Stimulated activated CD8-positive, alpha-beta memory T cell treated with anti-CD3 and anti-CD28 coated beads, Interleukin-7, amount 100 ng/mL, for 1 hour (primary cell): ENCODE measurements around the gene BBLN.

Experiments used
- DNase-seq, 2 donors: peaks; one replicate each; pipeline ENCODE4 v3.0.0-alpha.2; 2020; ENCODE audit warnings: low read depth in 2 of 2

The BBLN gene

DNA sequence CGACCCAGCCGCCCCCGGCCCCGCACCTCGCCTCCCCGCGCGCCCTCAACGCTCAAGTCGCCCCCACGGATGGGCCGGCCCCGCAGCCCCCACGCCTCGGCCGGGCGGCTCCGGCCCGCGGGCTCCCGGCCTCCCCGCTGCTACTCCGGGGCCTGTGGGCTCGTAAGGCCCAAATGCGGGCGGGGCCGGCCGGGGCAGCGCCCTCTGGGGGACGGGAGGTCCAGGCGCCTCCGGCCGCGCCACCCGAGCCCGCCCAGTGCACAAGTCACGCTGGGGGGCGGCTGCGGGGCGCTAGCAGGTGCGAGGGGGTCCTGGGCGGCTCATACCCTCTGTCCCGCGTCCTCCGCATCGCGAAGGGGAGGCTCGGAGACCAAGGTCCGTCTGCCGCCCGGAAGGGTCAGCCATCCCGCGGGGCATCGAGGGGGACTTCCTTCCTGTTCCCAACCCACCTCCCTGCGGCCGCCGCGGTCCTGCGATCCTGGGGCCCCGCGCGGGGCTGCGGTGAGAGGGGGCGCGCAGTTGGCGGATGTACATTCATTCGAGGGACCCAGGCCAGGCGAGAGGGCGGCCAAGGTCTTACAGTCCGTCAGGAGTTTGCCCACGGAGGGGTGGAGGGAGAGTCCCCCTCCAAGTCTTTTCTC is 31.5 kb downstream of the BBLN start, which contains the start of gene CIZ1:
Gene CIZ1, minus strand, starts transcription at position 167 of the 641 bp plus-strand sequence. CDS start 715 bp downstream, outside the sequence.
- DNase-seq = peak; percentile 51 to 54

- peak in 1 of 2 donors; percentile 19 for DNase-seq
These were observed 32.7 kb downstream of the BBLN start for GRCh38 chr9:128192601-128193371.

DNA sequence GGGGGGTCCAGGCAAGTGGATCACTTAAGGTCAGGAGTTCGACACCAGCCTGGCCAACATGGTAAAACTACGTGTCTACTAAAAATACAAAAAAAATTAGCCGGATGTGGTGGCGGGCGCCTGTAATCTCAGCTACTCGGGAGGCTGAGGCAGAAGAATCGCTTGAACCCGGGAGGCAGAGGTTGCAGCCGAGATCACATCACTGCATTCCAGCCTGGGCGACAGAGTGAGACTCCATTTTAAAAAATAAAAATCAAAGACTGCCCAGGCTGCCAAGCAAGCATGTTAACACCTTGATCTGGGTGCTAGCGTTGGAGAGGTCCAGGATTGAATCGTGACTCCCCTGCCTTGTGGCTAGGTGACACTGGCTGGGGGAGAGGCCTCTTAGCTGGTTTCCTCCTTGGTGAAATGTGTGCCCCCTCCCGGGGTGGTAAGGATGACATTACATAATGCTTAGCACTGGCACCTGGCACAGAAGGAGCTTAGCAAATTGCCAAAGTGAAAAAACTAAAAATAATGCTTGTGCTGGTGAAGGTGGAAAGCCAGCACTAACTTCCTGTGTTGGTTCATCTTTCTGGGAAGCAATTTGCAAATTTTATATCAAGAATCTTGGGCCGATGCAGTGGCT is 33.5 kb downstream of the BBLN start:
- no peak for DNase-seq

GRCh38 chr9:128201441-128202369 is 41.6 kb downstream of the BBLN start:
- DNase-seq = no peak

GRCh38 chr9:128202648-128203023 is 42.6 kb downstream of the BBLN start:
- DNase-seq = no peak

- peak; percentile 29 to 47 for DNase-seq
These were observed 43.1 kb downstream of the BBLN start, which contains the start of gene DNM1 for GRCh38 chr9:128203024-128203706. DNM1 (plus strand) TSS chr9:128203379; CDS start chr9:128203471, 92 bp downstream.

DNA sequence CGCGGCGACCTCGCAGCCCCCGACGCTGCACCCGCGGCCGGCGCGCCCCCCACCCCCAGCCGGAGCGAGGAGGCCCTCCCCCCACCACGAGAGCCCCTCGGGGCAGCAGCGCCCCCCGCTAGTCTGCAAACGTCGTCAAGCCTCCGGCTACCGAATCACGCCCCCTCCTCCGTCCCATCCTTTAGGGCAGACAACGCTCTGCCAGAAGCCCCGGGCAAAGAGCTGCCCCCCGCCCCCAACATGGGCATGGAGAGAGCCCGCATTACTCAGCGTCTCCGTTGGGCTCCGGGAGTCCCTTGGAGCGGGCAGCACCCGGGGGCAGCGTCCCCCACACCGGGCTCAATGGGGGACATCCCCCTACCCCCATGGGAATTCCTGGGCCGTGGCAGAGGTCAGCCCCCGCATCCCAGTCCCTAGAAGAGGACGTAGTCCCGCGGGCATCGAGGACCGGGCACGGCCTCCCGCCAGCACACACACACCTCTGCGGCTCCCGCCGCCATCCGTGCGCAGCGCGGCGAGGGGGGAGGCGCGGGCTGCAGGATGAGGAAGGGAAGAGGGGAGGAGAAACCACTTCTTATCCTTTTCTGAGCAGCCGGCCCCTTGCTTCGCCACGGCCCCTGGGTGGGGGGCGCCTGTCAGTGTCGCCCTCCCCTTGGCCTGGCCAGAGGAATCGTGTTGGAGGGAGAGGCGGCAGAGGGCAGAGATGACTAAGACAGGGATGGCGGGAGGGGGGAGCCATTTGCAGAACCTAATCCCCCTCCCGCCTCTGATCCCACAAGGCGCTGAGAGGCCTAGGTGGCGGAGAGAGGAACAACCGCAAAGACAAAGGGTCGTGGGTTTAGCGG is 43.9 kb downstream of the BBLN start:
- no peak for DNase-seq

DNA sequence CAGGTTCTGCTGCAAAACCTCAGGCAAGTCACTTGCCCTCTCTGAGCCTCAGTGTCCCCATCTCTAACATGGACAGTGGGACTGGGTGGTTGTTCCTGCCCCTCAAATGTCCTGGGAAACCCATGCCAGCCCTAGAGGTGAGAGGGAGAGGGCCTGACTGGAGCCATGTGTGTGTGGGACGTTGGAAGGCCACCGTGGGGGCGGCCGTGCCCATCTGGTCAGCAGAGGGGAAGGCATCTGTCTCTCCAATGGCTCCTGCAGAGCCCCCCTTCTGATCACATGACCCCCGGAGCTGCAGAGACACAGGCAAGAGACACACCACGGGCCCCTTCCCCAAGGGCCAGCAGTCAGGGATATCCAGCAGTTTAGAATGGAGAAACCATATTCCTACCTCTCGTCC is 44.8 kb downstream of the BBLN start:
- no peak for DNase-seq

DNA sequence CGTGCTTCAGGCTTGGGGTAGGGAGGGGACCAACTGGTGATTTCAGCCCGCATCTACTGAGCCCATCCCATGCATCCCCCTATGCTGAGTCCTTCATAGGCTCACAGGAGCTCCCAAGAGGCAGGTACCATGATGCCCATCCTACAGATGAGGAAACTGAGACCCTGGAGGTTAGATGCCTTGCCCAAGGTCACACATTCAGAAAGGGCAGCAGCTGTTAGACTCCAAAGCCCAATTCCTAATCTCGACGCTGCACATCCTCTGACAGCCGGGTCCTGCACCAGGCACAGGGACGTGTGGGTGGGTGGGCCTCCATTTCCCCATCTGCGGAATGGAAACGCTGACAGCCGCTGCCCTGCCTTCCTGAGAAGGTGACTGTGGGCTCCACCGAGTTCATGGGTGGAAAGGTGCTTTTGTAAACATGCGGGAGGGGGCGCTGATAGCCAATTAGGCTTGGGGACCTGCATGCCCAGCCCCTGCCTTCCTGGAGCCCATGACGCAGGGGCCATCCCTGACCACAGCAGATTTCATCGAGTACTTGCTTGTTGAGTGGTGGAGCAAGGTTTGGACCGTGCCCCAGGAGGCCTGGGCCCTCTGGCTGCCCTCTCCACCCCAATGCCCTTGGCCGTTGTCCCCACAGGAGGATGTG is 45.4 kb downstream of the BBLN start:
- no peak for DNase-seq

DNA sequence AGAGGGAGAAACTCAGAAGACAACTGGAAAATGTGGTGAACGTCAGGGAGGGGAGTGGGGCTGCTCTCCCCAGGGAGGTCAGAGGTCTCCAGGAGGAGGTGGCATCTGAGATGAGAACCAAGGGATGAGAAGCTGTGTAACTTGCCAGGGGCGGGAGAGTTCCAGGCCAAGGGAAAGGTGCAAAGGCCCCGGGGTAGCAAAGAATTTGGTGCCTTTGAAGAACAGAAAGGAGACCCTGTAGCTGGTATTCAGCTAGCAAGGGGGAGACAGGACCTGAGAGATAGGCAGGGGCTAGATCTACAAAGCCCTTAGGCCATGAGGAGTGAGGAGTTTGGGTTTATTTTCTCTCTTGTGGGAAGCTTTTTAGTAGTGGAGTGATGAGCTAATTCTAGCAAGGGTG is 46.4 kb downstream of the BBLN start:
- no peak for DNase-seq

GRCh38 chr9:128206916-128207910 is 47.1 kb downstream of the BBLN start:
- no peak for DNase-seq

DNA sequence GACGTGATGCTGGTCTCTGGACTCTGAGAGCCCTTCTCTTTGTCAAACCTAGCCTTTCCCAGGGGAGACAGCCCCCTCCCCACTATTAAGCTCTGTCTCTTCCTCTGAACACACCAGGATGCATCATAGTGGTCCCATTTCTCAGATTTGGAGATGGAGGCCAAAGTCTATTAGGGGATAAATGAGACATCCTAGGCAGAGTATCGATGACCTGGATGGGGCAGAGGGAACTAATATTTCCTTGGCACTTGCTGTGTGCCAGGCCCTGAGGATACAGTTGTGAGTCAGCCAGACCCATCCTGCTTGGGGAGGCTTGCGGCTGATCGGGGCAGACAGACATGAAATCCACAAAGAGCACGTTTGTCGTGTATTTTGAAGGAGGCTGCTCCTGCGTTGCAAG is 48.3 kb downstream of the BBLN start:
- no peak for DNase-seq

GRCh38 chr9:128208946-128209669 is 49.0 kb downstream of the BBLN start:
- DNase-seq = no peak

DNA sequence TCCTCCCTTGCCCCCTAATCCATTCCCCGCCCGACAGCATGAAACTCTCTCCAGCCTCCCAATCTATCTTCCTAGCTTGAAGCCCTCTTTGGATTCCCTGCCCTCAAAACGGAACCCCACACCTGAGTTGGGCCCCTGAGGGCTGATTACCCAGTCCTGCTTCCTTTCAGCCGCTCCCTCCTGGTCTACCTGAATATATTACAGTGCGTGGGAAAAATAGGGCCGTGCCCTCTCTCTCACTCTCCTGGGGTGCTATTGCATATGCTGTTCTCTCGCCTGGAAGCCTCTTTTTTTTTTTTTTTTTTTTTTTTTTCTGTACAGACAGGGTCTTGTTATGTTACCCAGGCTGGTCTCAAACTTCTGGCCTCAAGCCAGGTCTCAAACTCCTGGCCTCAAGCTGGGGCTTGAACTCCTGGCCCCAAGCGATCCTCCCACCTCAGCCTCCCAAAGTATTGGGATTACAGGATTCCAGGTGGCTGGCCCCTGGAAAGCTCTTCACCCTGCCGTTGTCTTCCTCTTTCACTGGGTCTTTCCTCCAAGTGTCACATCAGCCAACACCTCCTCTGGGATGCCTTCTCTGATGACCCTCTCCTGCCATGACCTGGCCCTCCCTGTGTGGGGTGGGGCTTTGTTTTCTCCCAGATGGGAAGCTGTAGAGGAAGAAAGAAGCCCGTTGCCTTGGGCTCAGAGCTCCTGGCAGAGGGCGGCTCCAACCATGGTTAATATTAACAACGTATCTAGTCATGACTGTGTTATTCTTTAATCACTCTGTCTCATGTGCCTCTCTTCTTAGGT is 51.3 kb downstream of the BBLN start:
- no peak for DNase-seq

DNA sequence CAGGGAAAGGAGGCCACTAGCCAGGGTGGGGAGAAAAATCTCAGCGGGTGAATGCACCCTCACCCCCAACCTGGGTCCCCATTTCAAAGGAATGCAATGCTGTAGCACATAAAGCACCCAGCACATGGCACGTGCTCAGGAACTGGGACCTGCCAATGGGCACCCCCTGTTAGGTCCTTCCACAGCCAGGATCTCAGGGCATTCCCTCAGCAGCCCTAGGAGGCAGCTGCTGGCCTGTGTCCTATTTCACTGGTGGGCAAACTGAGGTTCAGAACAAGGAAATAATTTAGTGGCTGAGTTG is 51.9 kb downstream of the BBLN start:
- DNase-seq = no peak
